Mononuclear cell (primary cell): ENCODE results near the gene TMEM242. TPM values are rescaled to one million over a fixed set of nuclear protein-coding genes. Genes with fewer than 3 reads are reported as not detected.
A peak's percentile ranks its signal among the peaks of the same experiment; 100 is the strongest.
"Not testable (repeated sequence)": the region's sequence is repeated elsewhere in the genome, so short reads cannot be mapped to it uniquely, and the experiment has no call there.

Experiments
- H3K27me3 ChIP-seq: 2 replicates; pipeline ENCODE4 v1.6.0; 2011; ENCODE audit warnings: low read length, control low read depth; ENCODE audit not compliant: insufficient read depth
- H3K4me1 ChIP-seq: 2 replicates; pipeline ENCODE4 v1.5.1; 2011; ENCODE audit warnings: mild to moderate bottlenecking, low read length, control low read depth; ENCODE audit not compliant: insufficient read depth
- H3K4me3 ChIP-seq: 2 replicates; pipeline ENCODE4 v1.5.1; 2011; ENCODE audit warnings: mild to moderate bottlenecking, low read length, moderate library complexity
- H3K9me3 ChIP-seq: 2 replicates; pipeline ENCODE4 v1.5.1; 2011; ENCODE audit warnings: low read depth, mild to moderate bottlenecking, control low read depth, low read length
- total RNA-seq: library from RNA; depleted of rRNA; stranded (reverse); fragments of >200 nt; gene quantifications from one replicate; pipeline ENCODE4 v1.2.3, GENCODE V29; 2012

The TMEM242 gene
- 9.7 TPM for total RNA-seq

GRCh38 chr6:157323255-157323965 is at the start of gene TMEM242:
TMEM242 (minus strand) TSS chr6:157323519; CDS start chr6:157323499, 20 bp downstream.
- Histone ChIP-seq H3K4me1 (peaks cover 11% of the 10 kb centered on the region), H3K9me3 (no peaks in the 10 kb centered on the region), H3K4me3 (peak within 1 kb of the TSS; percentile 90), H3K27me3 (peaks cover 13% of the 10 kb centered on the region)

- Histone ChIP-seq H3K4me1 (peaks cover 11% of the 10 kb centered on the region), H3K27me3 (peaks cover 14% of the 10 kb centered on the region), H3K9me3 (no peaks in the 10 kb centered on the region), H3K4me3 (no peak overlapping the region)
Measured at GRCh38 chr6:157372501-157373280, 49.4 kb upstream of the TMEM242 start.

GRCh38 chr6:157370755-157371154 is 47.4 kb upstream of the TMEM242 start:
- peaks cover 23% of the 10 kb centered on the region for H3K27me3 ChIP-seq
- H3K4me1 ChIP-seq, result peaks cover 11% of the 10 kb centered on the region
- H3K9me3 ChIP-seq, result no peaks in the 10 kb centered on the region
- H3K4me3 ChIP-seq, result no peak overlapping the region

- peaks cover 26% of the 10 kb centered on the region for H3K27me3 ChIP-seq
- H3K9me3 ChIP-seq, result no peaks in the 10 kb centered on the region
- no peak overlapping the region for H3K4me3 ChIP-seq
- peaks cover 11% of the 10 kb centered on the region for H3K4me1 ChIP-seq
Measured at GRCh38 chr6:157368359-157369049, 45.2 kb upstream of the TMEM242 start.

- Histone ChIP-seq H3K27me3 (peaks cover 29% of the 10 kb centered on the region), H3K4me1 (peaks cover 11% of the 10 kb centered on the region), H3K9me3 (no peaks in the 10 kb centered on the region), H3K4me3 (no peak overlapping the region)
Measured at GRCh38 chr6:157366648-157367047, 43.3 kb upstream of the TMEM242 start.

GRCh38 chr6:157364705-157365104 is 41.4 kb upstream of the TMEM242 start:
- peaks cover 26% of the 10 kb centered on the region for H3K27me3 ChIP-seq
- H3K4me3 ChIP-seq, result no peak overlapping the region
- peaks cover 10% of the 10 kb centered on the region for H3K4me1 ChIP-seq
- no peaks in the 10 kb centered on the region for H3K9me3 ChIP-seq

GRCh38 chr6:157361886-157362285 is 38.6 kb upstream of the TMEM242 start:
- H3K27me3 ChIP-seq, result peaks cover 28% of the 10 kb centered on the region
- H3K4me3 ChIP-seq, result no peak overlapping the region
- H3K9me3 ChIP-seq, result no peaks in the 10 kb centered on the region
- no peaks in the 10 kb centered on the region for H3K4me1 ChIP-seq

- no peaks in the 10 kb centered on the region for H3K9me3 ChIP-seq
- H3K4me3 ChIP-seq, result no peak overlapping the region
- peaks cover 29% of the 10 kb centered on the region for H3K27me3 ChIP-seq
- H3K4me1 ChIP-seq, result no peaks in the 10 kb centered on the region
Measured at GRCh38 chr6:157358287-157358686, 35.0 kb upstream of the TMEM242 start.

- Histone ChIP-seq H3K9me3 (no peaks in the 10 kb centered on the region), H3K27me3 (peaks cover 12% of the 10 kb centered on the region), H3K4me3 (no peak overlapping the region), H3K4me1 (no peaks in the 10 kb centered on the region)
Measured at GRCh38 chr6:157346373-157346772, 23.1 kb upstream of the TMEM242 start.

GRCh38 chr6:157343732-157344131 is 20.4 kb upstream of the TMEM242 start:
- Histone ChIP-seq H3K4me3 (no peak overlapping the region), H3K9me3 (no peaks in the 10 kb centered on the region), H3K4me1 (no peaks in the 10 kb centered on the region), H3K27me3 (peaks cover 12% of the 10 kb centered on the region)

- H3K4me3 ChIP-seq, result no peak overlapping the region
- peaks cover 3% of the 10 kb centered on the region for H3K27me3 ChIP-seq
- H3K9me3 ChIP-seq, result no peaks in the 10 kb centered on the region
- H3K4me1 ChIP-seq, result no peaks in the 10 kb centered on the region
Measured at GRCh38 chr6:157339432-157339831, 16.1 kb upstream of the TMEM242 start.

- no peaks in the 10 kb centered on the region for H3K4me1 ChIP-seq
- H3K4me3 ChIP-seq, result no peak overlapping the region
- peaks cover 3% of the 10 kb centered on the region for H3K27me3 ChIP-seq
- H3K9me3 ChIP-seq, result no peaks in the 10 kb centered on the region
Measured at GRCh38 chr6:157337751-157338150, 14.4 kb upstream of the TMEM242 start.

GRCh38 chr6:157337276-157337675 is 14.0 kb upstream of the TMEM242 start:
- H3K9me3 ChIP-seq, H3K4me1 ChIP-seq, H3K4me3 ChIP-seq: not testable (repeated sequence)

GRCh38 chr6:157335829-157336228 is 12.5 kb upstream of the TMEM242 start:
- H3K4me1 ChIP-seq, result no peaks in the 10 kb centered on the region
- no peak overlapping the region for H3K4me3 ChIP-seq
- H3K9me3 ChIP-seq, result no peaks in the 10 kb centered on the region
- H3K27me3 ChIP-seq, result peaks cover 9% of the 10 kb centered on the region

More at GRCh38 chr6:157337276-157337675, 14.0 kb upstream of the TMEM242 start:
- H3K27me3 ChIP-seq, result not testable (repeated sequence)

GRCh38 chr6:157333956-157334355 is 10.6 kb upstream of the TMEM242 start:
- Histone ChIP-seq H3K9me3 (no peaks in the 10 kb centered on the region), H3K4me1 (no peaks in the 10 kb centered on the region), H3K4me3 (no peak overlapping the region), H3K27me3 (peaks cover 9% of the 10 kb centered on the region)
